Upper lobe of left lung (tissue), 6 donors: Measurements from ENCODE around the gene ASB4. TPM values are rescaled to one million over a fixed set of nuclear protein-coding genes. Genes with fewer than 3 reads are reported as not detected.

Experiments used
- ATAC-seq, 2 donors: fragments of 200-7000 bp; cut with Tn5 transposase; one replicate each; pipeline ENCODE4 v1.9.1; 2022; ENCODE audit warnings: mild to moderate bottlenecking in 2 of 2, moderate library complexity in 2 of 2; ENCODE audit not compliant: low FRiP score in 2 of 2
- DNase-seq, 2 donors: peaks; one replicate each; pipeline ENCODE4 v3.0.0-alpha.2; 2019 to 2020
- H3K27ac ChIP-seq, 4 donors: fragments of 200-600 bp; sonication (generic); one replicate each; pipeline ENCODE4 v1.5.1; 2016 to 2019
- H3K27me3 ChIP-seq, 4 donors: fragments of 200-600 bp; sonication (generic); one replicate each; pipeline ENCODE4 v1.5.1; 2017 to 2019
- H3K36me3 ChIP-seq, 4 donors: fragments of 200-600 bp; sonication (generic); one replicate each; pipeline ENCODE4 v1.5.1; 2016 to 2019
- H3K4me1 ChIP-seq, 4 donors: fragments of 200-600 bp; sonication (generic); one replicate each; pipeline ENCODE4 v1.5.1; 2018 to 2019
- H3K4me3 ChIP-seq, 4 donors: fragments of 200-600 bp; sonication (generic); one replicate each; pipeline ENCODE4 v1.5.1; 2017 to 2019; ENCODE audit warnings: mild to moderate bottlenecking in 2 of 4, moderate library complexity in 1 of 4
- H3K9me3 ChIP-seq, 4 donors: fragments of 200-600 bp; sonication (generic); one replicate each; pipeline ENCODE4 v1.5.1; 2018 to 2019
- CTCF ChIP-seq, 6 experiments: fragments of 450-650 bp in 4 of 6; fragments of 200-600 bp in 2 of 6; sonication (generic) in 2 of 6; IDR thresholded peaks; one replicate each; pipeline ENCODE4 v1.5.1; 2016 to 2019; ENCODE audit warnings: antibody characterized with exemption in 6 of 6
- EP300 ChIP-seq, 4 donors: sonication (generic); formaldehyde crosslinking; IDR thresholded peaks; one replicate each; pipeline ENCODE4 v1.5.1; 2017; ENCODE audit warnings: antibody characterized with exemption in 4 of 4, control low read depth in 2 of 4
- POLR2A ChIP-seq, 4 donors: fragments of 450-650 bp; IDR thresholded peaks; one replicate each; pipeline ENCODE4 v1.5.1; 2016 to 2017; ENCODE audit warnings: antibody characterized with exemption in 4 of 4, mild to moderate bottlenecking in 2 of 4
- POLR2AphosphoS5 ChIP-seq, 2 donors: sonication (generic); formaldehyde crosslinking; IDR thresholded peaks; one replicate each; pipeline ENCODE4 v1.5.1; 2017; ENCODE audit warnings: antibody characterized with exemption in 2 of 2
- WGBS, 2 donors: methylation state at CpG; one replicate each; pipeline ENCODE4 v1.1.5; 2017 to 2018; 5-methylcytosine and 5-hydroxymethylcytosine counted together
- total RNA-seq, 6 donors: library from RNA; depleted of rRNA in 4 of 6; stranded (reverse); fragments of >200 nt in 4 of 6; gene quantifications; one replicate each; pipeline versions ENCODE4 v1.1.0 to v1.2.1, GENCODE V29; 2016 to 2021
- donor health status: DM: no; HTN: no; CAD: no; lungs with moderate emphysema.
- donor health status: DM: no; HTN: yes; CAD: no; lungs with severe emphysema.

The ASB4 gene
- total RNA-seq, 6 donors from 2014 or later: 0.20 to 2.4 (median 1.0) TPM; not detected in 1

- no peaks in the 10 kb centered on the region for H3K27me3 ChIP-seq
- no peak overlapping the region for H3K27ac ChIP-seq
- H3K36me3 ChIP-seq: no peaks in the 10 kb centered on the region
- peaks cover 0 to 3% (median 0%) of the 10 kb centered on the region in 4 donors for H3K4me1 ChIP-seq
- no peak for TF ChIP-seq POLR2A (IDR thresholded peaks at IDR 0.05)
- no peak for TF ChIP-seq POLR2AphosphoS5 (IDR thresholded peaks at IDR 0.05)
- TF ChIP-seq EP300 (IDR thresholded peaks at IDR 0.05): no peak
- TF ChIP-seq CTCF (IDR thresholded peaks at IDR 0.05): no peak
- no peak for ATAC-seq
- H3K4me3 ChIP-seq: no peak overlapping the region
- no peaks in the 10 kb centered on the region for H3K9me3 ChIP-seq
- no peak for DNase-seq
- WGBS, 2 donors: 69 to 80% methylated on average over 1 of the region's 1 CpG
Measured at GRCh38 chr7:95530881-95531280, 45.1 kb downstream of the ASB4 start.

GRCh38 chr7:95531605-95532219, 46.0 kb downstream of the ASB4 start:
- ATAC-seq (no peak), DNase-seq (no peak)
- Histone ChIP-seq H3K27ac (no peak overlapping the region), H3K9me3 (no peaks in the 10 kb centered on the region), H3K27me3 (no peaks in the 10 kb centered on the region), H3K36me3 (no peaks in the 10 kb centered on the region), H3K4me3 (no peak overlapping the region), H3K4me1 (no peaks in the 10 kb centered on the region)
- TF ChIP-seq CTCF (IDR thresholded peaks at IDR 0.05) (peak in 1 of 6 experiments; percentile 15), POLR2AphosphoS5 (IDR thresholded peaks at IDR 0.05) (no peak), EP300 (IDR thresholded peaks at IDR 0.05) (no peak), POLR2A (IDR thresholded peaks at IDR 0.05) (no peak)
- 74 to 78% methylated on average over 3 of the region's 3 CpGs for WGBS, 2 donors

GRCh38 chr7:95534796-95535195, 49.1 kb downstream of the ASB4 start:
- 77 to 91% methylated on average over 2 of the region's 2 CpGs for WGBS, 2 donors
- no peaks in the 10 kb centered on the region for H3K9me3 ChIP-seq
- no peak for ATAC-seq
- H3K36me3 ChIP-seq: no peaks in the 10 kb centered on the region
- no peak for DNase-seq
- TF ChIP-seq POLR2AphosphoS5 (IDR thresholded peaks at IDR 0.05): no peak
- TF ChIP-seq POLR2A (IDR thresholded peaks at IDR 0.05): no peak
- no peak for TF ChIP-seq CTCF (IDR thresholded peaks at IDR 0.05)
- TF ChIP-seq EP300 (IDR thresholded peaks at IDR 0.05): no peak
- no peaks in the 10 kb centered on the region for H3K4me1 ChIP-seq
- H3K27me3 ChIP-seq: no peaks in the 10 kb centered on the region
- H3K4me3 ChIP-seq: no peak overlapping the region
- no peak overlapping the region for H3K27ac ChIP-seq

- Histone ChIP-seq H3K36me3 (no peaks in the 10 kb centered on the region), H3K9me3 (no peaks in the 10 kb centered on the region), H3K27ac (no peak overlapping the region), H3K27me3 (no peaks in the 10 kb centered on the region), H3K4me1 (no peaks in the 10 kb centered on the region), H3K4me3 (no peak overlapping the region)
- TF ChIP-seq POLR2AphosphoS5 (IDR thresholded peaks at IDR 0.05) (no peak), EP300 (IDR thresholded peaks at IDR 0.05) (no peak), POLR2A (IDR thresholded peaks at IDR 0.05) (no peak), CTCF (IDR thresholded peaks at IDR 0.05) (no peak)
- ATAC-seq: no peak
- DNase-seq: no peak
- 7 to 25% methylated on average over 1 of the region's 1 CpG for WGBS, 2 donors
Measured at GRCh38 chr7:95535662-95536061, 49.9 kb downstream of the ASB4 start.

GRCh38 chr7:95536656-95537311, 51.0 kb downstream of the ASB4 start:
- DNase-seq (no peak), ATAC-seq (no peak)
- Histone ChIP-seq H3K27me3 (no peaks in the 10 kb centered on the region), H3K4me3 (no peak overlapping the region), H3K27ac (no peak overlapping the region), H3K9me3 (no peaks in the 10 kb centered on the region), H3K4me1 (no peaks in the 10 kb centered on the region), H3K36me3 (no peaks in the 10 kb centered on the region)
- TF ChIP-seq POLR2AphosphoS5 (IDR thresholded peaks at IDR 0.05) (no peak), CTCF (IDR thresholded peaks at IDR 0.05) (no peak), EP300 (IDR thresholded peaks at IDR 0.05) (no peak), POLR2A (IDR thresholded peaks at IDR 0.05) (no peak)
- 95 to 98% methylated on average over 2 of the region's 2 CpGs for WGBS, 2 donors
